ENCODE results near the gene LRRC61.

Gene LRRC61

DNA sequence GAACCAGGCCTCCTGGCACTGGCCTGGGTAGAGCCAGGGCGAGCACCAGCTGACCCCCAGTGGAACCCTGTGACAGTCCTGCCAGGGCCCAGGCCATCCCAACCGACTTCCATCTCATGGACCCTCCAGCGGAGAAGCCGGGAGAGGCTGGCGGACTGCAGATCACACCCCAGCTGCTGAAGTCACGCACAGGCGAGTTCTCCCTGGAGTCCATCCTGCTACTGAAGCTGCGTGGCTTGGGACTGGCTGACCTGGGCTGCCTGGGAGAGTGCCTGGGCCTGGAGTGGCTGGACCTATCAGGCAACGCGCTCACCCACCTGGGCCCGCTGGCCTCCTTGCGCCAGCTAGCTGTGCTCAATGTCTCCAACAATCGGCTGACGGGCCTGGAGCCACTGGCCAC is 13.6 kb downstream of the LRRC61 start:
- peaks cover 2 to 30% (median 19%) of the 10 kb centered on the region in 4 experiments for H3K4me1 ChIP-seq (ENCODE audit: control extremely low read depth in 1 of 4, control insufficient read depth in 4 of 4, insufficient read depth in 4 of 4, low read length in 3 of 4)
- H3K4me3 ChIP-seq (ENCODE audit: control insufficient read depth in 1 of 7, extremely low read depth in 1 of 7, insufficient read depth in 4 of 7, low read depth in 2 of 7, low read length in 6 of 7): no peak overlapping the region
- H3K27ac ChIP-seq (ENCODE audit: insufficient read depth in 1 of 2, low read depth in 1 of 2, low read length in 2 of 2, poor library complexity in 1 of 2, severe bottlenecking in 2 of 2): no peak overlapping the region
- peaks cover 0 to 18% (median 3%) of the 10 kb centered on the region in 5 experiments for H3K27me3 ChIP-seq (replicated peaks in 2 of 5; ENCODE audit: control insufficient read depth in 4 of 5, insufficient read depth in 5 of 5, low read length in 4 of 5)
- no peak for DNase-seq
- CTCF ChIA-PET: interaction anchor here (0.7 kb wide), 1 partner anchor 112 kb away, joined by 3 read pairs; no protein-coding TSS in a partner anchor
- POLR2A ChIA-PET: no interaction called here
- H3K36me3 ChIP-seq (ENCODE audit: control insufficient read depth in 4 of 4, insufficient read depth in 4 of 4, low read length in 3 of 4): peaks cover 0 to 26% (median 18%) of the 10 kb centered on the region in 4 experiments
- WGBS (ENCODE audit: insufficient coverage): over 99% methylated on average over 14 of the region's 14 CpGs
- H3K9me3 ChIP-seq (ENCODE audit: control extremely low read depth in 1 of 5, control insufficient read depth in 4 of 5, insufficient read depth in 2 of 5, low read depth in 1 of 5, low read length in 4 of 5): peaks cover 0 to under 1% (median 0%) of the 10 kb centered on the region in 5 experiments

DNA sequence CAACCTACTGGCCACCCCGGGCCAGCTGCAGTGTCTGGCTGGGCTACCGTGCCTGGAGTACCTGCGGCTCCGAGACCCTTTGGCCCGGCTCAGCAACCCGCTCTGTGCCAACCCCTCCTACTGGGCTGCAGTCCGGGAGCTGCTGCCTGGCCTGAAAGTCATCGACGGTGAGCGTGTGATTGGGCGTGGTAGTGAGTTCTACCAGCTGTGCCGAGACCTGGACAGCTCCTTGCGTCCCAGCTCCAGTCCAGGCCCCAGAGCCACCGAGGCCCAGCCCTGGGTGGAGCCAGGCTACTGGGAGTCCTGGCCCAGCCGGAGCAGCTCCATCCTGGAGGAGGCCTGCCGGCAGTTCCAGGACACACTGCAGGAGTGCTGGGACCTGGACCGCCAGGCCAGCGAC is 14.0 kb downstream of the LRRC61 start:
- peaks cover 0 to 22% (median 3%) of the 10 kb centered on the region in 5 experiments for H3K27me3 ChIP-seq (replicated peaks in 2 of 5; ENCODE audit: control insufficient read depth in 4 of 5, insufficient read depth in 5 of 5, low read length in 4 of 5)
- ChIA-PET POLR2A (no interaction called here), CTCF (interaction anchor here (0.7 kb wide), 1 partner anchor 112 kb away, joined by 3 read pairs; no protein-coding TSS in a partner anchor)

DNA sequence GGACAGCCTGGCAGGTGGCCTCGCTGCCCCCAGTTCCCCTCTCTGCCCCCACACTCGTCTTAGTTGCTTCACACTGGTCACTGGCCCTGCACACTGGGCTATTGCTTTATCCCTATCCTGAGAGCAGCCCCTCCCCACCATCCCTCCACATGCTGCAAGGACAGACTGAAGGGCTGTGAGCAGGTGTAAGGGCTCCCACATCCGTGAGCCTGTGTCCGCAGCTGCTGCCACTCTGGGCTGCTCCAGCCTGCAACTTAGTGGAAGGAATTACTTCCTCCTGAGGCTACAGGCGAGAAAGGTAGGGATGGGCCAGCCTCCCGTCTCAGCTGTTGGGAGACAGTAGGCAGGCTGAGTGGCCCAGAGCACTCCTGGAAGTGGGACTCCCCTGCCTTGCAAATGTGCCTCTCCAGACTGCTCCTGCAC is 14.5 kb downstream of the LRRC61 start:
- WGBS (ENCODE audit: insufficient coverage): 88% methylated on average over 6 of the region's 6 CpGs
- ChIA-PET POLR2A (no interaction called here), CTCF (no interaction called here)
- Histone ChIP-seq H3K9me3 (ENCODE audit: control extremely low read depth in 1 of 5, control insufficient read depth in 4 of 5, insufficient read depth in 2 of 5, low read depth in 1 of 5, low read length in 4 of 5) (peaks cover 0 to 3% (median 0%) of the 10 kb centered on the region in 5 experiments), H3K4me3 (ENCODE audit: control insufficient read depth in 1 of 7, extremely low read depth in 1 of 7, insufficient read depth in 4 of 7, low read depth in 2 of 7, low read length in 6 of 7) (no peak overlapping the region), H3K27me3 (replicated peaks in 2 of 5; ENCODE audit: control insufficient read depth in 4 of 5, insufficient read depth in 5 of 5, low read length in 4 of 5) (peaks cover 0 to 23% (median 3%) of the 10 kb centered on the region in 5 experiments), H3K36me3 (ENCODE audit: control insufficient read depth in 4 of 4, insufficient read depth in 4 of 4, low read length in 3 of 4) (peaks cover 0 to 24% (median 16%) of the 10 kb centered on the region in 4 experiments), H3K27ac (ENCODE audit: insufficient read depth in 1 of 2, low read depth in 1 of 2, low read length in 2 of 2, poor library complexity in 1 of 2, severe bottlenecking in 2 of 2) (no peak overlapping the region), H3K4me1 (ENCODE audit: control extremely low read depth in 1 of 4, control insufficient read depth in 4 of 4, insufficient read depth in 4 of 4, low read length in 3 of 4) (peaks cover 2 to 30% (median 19%) of the 10 kb centered on the region in 4 experiments)
- no peak for DNase-seq

More for the DNA sequence above, 14.0 kb downstream of the LRRC61 start:
- no peak overlapping the region for H3K27ac ChIP-seq (ENCODE audit: insufficient read depth in 1 of 2, low read depth in 1 of 2, low read length in 2 of 2, poor library complexity in 1 of 2, severe bottlenecking in 2 of 2)
- no peak for DNase-seq
- WGBS (ENCODE audit: insufficient coverage): 98% methylated on average over 16 of the region's 18 CpGs
- H3K4me1 ChIP-seq (ENCODE audit: control extremely low read depth in 1 of 4, control insufficient read depth in 4 of 4, insufficient read depth in 4 of 4, low read length in 3 of 4): peaks cover 2 to 30% (median 19%) of the 10 kb centered on the region in 4 experiments
- no peak overlapping the region for H3K4me3 ChIP-seq (ENCODE audit: control insufficient read depth in 1 of 7, extremely low read depth in 1 of 7, insufficient read depth in 4 of 7, low read depth in 2 of 7, low read length in 6 of 7)
- peaks cover 0 to 24% (median 16%) of the 10 kb centered on the region in 4 experiments for H3K36me3 ChIP-seq (ENCODE audit: control insufficient read depth in 4 of 4, insufficient read depth in 4 of 4, low read length in 3 of 4)
- H3K9me3 ChIP-seq (ENCODE audit: control extremely low read depth in 1 of 5, control insufficient read depth in 4 of 5, insufficient read depth in 2 of 5, low read depth in 1 of 5, low read length in 4 of 5): peaks cover 0 to 3% (median 0%) of the 10 kb centered on the region in 5 experiments

DNA sequence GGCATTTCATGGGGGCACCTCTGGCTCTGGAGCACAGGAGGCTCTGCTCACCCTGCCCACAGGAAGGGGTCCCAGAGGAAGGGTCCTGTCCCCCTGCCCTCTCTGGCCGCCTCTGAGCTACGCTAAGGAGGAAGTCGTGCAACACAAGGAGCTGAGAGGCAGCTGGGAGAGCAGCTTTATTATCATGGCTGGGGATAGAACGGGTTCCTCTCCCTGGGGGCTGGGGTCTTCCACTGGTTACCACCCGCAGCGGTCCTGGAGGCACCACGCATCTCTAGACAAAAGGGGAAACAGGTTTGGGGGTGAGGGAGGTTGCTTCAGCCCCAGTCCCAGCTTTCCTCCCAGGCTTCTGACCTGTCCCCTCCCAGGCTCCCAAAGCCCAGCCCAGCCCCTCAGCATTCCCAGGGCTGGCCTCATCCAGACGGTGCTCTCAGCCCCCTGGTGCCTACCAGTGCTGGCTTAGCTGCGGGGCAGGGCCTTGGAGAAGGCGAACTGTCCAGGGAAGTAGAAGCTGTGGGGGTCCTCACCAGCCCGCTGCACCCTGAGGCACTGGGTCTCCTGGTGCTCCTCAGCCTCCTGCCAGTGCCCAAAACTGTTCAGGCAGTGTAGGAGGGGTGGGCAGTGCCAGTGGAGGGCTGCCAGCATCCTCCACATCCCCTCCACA is 15.1 kb downstream of the LRRC61 start:
- H3K27ac ChIP-seq (ENCODE audit: insufficient read depth in 1 of 2, low read depth in 1 of 2, low read length in 2 of 2, poor library complexity in 1 of 2, severe bottlenecking in 2 of 2): no peak overlapping the region
- H3K4me1 ChIP-seq (ENCODE audit: control extremely low read depth in 1 of 4, control insufficient read depth in 4 of 4, insufficient read depth in 4 of 4, low read length in 3 of 4): peaks cover 2 to 30% (median 19%) of the 10 kb centered on the region in 4 experiments
- H3K36me3 ChIP-seq (ENCODE audit: control insufficient read depth in 4 of 4, insufficient read depth in 4 of 4, low read length in 3 of 4): peaks cover 0 to 24% (median 11%) of the 10 kb centered on the region in 4 experiments
- 94% methylated on average over 6 of the region's 11 CpGs for WGBS (ENCODE audit: insufficient coverage)
- ChIA-PET POLR2A (no interaction called here), CTCF (interaction anchor here (0.6 kb wide), 1 partner anchor 88 kb away, joined by 3 read pairs; no protein-coding TSS in a partner anchor)
- H3K27me3 ChIP-seq (replicated peaks in 2 of 5; ENCODE audit: control insufficient read depth in 4 of 5, insufficient read depth in 5 of 5, low read length in 4 of 5): peaks cover 0 to 23% (median 3%) of the 10 kb centered on the region in 5 experiments
- peaks cover 0 to 6% (median 0%) of the 10 kb centered on the region in 5 experiments for H3K9me3 ChIP-seq (ENCODE audit: control extremely low read depth in 1 of 5, control insufficient read depth in 4 of 5, insufficient read depth in 2 of 5, low read depth in 1 of 5, low read length in 4 of 5)
- no peak for DNase-seq
- no peak overlapping the region for H3K4me3 ChIP-seq (ENCODE audit: control insufficient read depth in 1 of 7, extremely low read depth in 1 of 7, insufficient read depth in 4 of 7, low read depth in 2 of 7, low read length in 6 of 7)

DNA sequence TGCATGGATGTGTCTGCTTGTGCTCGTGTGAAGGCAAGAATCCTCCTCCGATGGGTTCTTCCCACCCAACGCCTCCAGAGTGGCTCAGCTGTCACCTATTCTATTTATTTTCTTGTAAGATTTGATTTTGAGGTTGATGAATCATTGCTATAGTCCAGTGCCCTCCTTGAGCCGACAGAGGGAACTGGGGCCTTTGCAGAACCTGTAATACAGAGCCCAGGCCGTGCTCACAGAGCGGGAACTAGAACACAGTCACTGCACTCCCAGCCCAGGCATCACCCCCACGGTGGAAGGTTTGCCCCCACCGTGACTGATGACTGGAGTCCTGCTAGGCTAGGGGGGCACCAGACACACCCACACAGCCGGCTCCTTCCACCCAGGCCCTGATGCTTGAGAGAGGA is 16.3 kb downstream of the LRRC61 start:
- Histone ChIP-seq H3K27ac (ENCODE audit: insufficient read depth in 1 of 2, low read depth in 1 of 2, low read length in 2 of 2, poor library complexity in 1 of 2, severe bottlenecking in 2 of 2) (no peak overlapping the region), H3K4me3 (ENCODE audit: control insufficient read depth in 1 of 7, extremely low read depth in 1 of 7, insufficient read depth in 4 of 7, low read depth in 2 of 7, low read length in 6 of 7) (peak overlapping the region in 2 of 7 experiments; percentile 10 to 32), H3K36me3 (ENCODE audit: control insufficient read depth in 4 of 4, insufficient read depth in 4 of 4, low read length in 3 of 4) (peaks cover 0 to 19% (median 11%) of the 10 kb centered on the region in 4 experiments), H3K4me1 (ENCODE audit: control extremely low read depth in 1 of 4, control insufficient read depth in 4 of 4, insufficient read depth in 4 of 4, low read length in 3 of 4) (peaks cover 2 to 30% (median 19%) of the 10 kb centered on the region in 4 experiments), H3K9me3 (ENCODE audit: control extremely low read depth in 1 of 5, control insufficient read depth in 4 of 5, insufficient read depth in 2 of 5, low read depth in 1 of 5, low read length in 4 of 5) (peaks cover 0 to 8% (median 4%) of the 10 kb centered on the region in 5 experiments), H3K27me3 (replicated peaks in 2 of 5; ENCODE audit: control insufficient read depth in 4 of 5, insufficient read depth in 5 of 5, low read length in 4 of 5) (peaks cover 0 to 23% (median 3%) of the 10 kb centered on the region in 5 experiments)
- WGBS (ENCODE audit: insufficient coverage): 24% methylated on average over 6 of the region's 9 CpGs
- ChIA-PET POLR2A (no interaction called here), CTCF (interaction anchor here (1.0 to 1.8 kb wide), 2 partner anchors 10 to 16 kb away, joined by 3 to 5 read pairs; no protein-coding TSS in a partner anchor)
- DNase-seq: peak in 2 of 3 donors; percentile 69 to 74

DNA sequence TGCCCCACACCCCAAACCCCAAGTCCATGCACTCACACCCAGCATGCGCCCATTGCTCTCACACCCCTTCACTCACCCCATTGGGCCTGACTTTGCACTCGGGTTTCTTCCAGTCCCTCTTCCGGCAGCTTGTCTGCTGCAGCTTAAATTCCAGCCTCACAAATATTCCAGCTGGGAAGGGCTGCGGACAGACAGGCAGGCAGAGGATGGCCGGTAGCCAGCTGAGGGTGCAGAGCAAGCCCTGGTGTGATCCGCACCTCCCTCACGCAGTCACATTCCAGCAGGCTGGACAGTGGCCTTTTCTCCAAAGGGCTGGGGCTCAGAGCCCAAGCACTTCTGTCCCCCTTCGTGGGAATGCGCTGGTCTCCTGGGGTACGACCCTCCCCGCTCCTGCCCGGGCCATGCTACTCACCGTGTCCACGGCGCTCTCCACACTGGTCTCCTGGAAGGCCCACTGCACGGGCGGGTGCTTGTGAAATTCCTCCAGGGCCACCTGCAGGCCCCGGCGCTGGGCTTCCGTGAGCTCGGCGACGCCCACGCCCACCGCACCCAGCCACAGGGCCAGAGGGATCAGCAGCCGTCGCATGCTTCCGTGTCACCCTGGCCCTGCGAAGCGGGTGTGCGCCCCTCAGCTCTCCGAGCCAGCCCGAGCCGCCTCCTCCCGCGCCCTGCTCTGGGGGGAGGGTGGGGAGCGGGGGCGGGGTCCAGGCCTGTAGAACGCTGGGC is 17.0 kb downstream of the LRRC61 start:
- POLR2A ChIA-PET: no interaction called here
- peaks cover 0 to 23% (median 3%) of the 10 kb centered on the region in 5 experiments for H3K27me3 ChIP-seq (replicated peaks in 2 of 5; ENCODE audit: control insufficient read depth in 4 of 5, insufficient read depth in 5 of 5, low read length in 4 of 5)

More for the DNA sequence above, 17.0 kb downstream of the LRRC61 start:
- peak overlapping the region in 3 of 7 experiments; percentile 32 to 57 (median 43) for H3K4me3 ChIP-seq (ENCODE audit: control insufficient read depth in 1 of 7, extremely low read depth in 1 of 7, insufficient read depth in 4 of 7, low read depth in 2 of 7, low read length in 6 of 7)
- peaks cover 2 to 30% (median 19%) of the 10 kb centered on the region in 4 experiments for H3K4me1 ChIP-seq (ENCODE audit: control extremely low read depth in 1 of 4, control insufficient read depth in 4 of 4, insufficient read depth in 4 of 4, low read length in 3 of 4)
- H3K36me3 ChIP-seq (ENCODE audit: control insufficient read depth in 4 of 4, insufficient read depth in 4 of 4, low read length in 3 of 4): peaks cover 0 to 19% (median 11%) of the 10 kb centered on the region in 4 experiments
- CTCF ChIA-PET: interaction anchor here (0.6 to 1.8 kb wide), 2 partner anchors 15 to 18 kb away, joined by 3 to 5 read pairs; no protein-coding TSS in a partner anchor
- H3K27ac ChIP-seq (ENCODE audit: insufficient read depth in 1 of 2, low read depth in 1 of 2, low read length in 2 of 2, poor library complexity in 1 of 2, severe bottlenecking in 2 of 2): no peak overlapping the region
- DNase-seq: peak in 2 of 3 donors; percentile 71 to 77
- WGBS (ENCODE audit: insufficient coverage): 49% methylated on average over 29 of the region's 39 CpGs
- H3K9me3 ChIP-seq (ENCODE audit: control extremely low read depth in 1 of 5, control insufficient read depth in 4 of 5, insufficient read depth in 2 of 5, low read depth in 1 of 5, low read length in 4 of 5): peaks cover 0 to 8% (median 4%) of the 10 kb centered on the region in 5 experiments
